ENCODE data around the gene PAPPA. TPM values are rescaled to one million over a fixed set of nuclear protein-coding genes. Genes with fewer than 3 reads are reported as not detected.

PAPPA gene
- total and polyA plus RNA-seq, 2 donors: 0.28 to 0.34 TPM

DNA sequence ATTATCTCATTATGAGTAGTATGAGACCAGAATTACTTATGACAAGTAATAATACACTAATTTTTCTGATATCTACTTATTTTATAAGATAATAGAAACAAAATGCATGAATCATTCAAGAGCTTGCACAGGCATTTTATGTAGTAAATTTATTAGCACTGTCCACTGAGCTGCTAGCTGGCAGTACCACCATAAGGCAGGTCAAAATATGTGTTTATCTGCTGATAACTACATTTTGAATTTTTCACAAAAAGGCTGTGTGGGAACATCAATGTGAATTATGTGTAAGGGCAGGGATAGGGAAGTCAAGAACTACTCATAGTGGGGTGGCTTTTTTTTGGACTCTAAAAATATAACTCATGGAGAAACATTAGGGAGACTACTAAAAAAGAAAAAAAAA lies 249.6 kb downstream of the PAPPA start:
- Histone ChIP-seq H3K27me3 (ENCODE audit: control insufficient read depth in 2 of 2, insufficient read depth in 1 of 2, low read length in 1 of 2) (no peaks in the 10 kb centered on the region), H3K4me1 (ENCODE audit: control insufficient read depth in 2 of 2, insufficient read depth in 2 of 2, low read length in 2 of 2) (no peaks in the 10 kb centered on the region)
- no peak for DNase-seq (ENCODE audit: low read depth in 6 of 9, low spot score in 9 of 9)

DNA sequence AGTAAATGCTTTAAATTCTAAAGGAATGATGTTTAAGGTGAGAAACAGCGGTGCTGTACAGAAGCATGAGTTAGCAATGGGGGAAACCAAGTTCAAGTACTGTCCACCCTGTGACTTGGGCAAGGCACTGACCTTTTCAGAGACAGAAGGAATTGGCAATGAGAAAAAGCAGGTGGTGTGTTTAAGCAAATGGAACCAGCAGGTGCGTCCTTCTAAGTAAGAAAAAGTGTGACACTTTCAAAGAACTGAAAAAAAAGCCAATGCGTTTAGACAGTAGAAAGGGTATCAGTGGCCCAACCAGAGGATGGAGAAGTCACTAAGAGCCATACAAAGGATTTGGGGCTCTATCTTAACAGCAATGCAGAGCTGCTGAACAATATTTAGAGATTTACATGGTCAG lies 250.6 kb downstream of the PAPPA start:
- DNase-seq (ENCODE audit: low read depth in 6 of 9, low spot score in 9 of 9): no peak
- H3K4me1 ChIP-seq (ENCODE audit: control insufficient read depth in 2 of 2, insufficient read depth in 2 of 2, low read length in 2 of 2): no peaks in the 10 kb centered on the region
- H3K9me3 ChIP-seq (ENCODE audit: control insufficient read depth in 2 of 2, insufficient read depth in 1 of 2, low read length in 1 of 2): peaks cover 0 to 1% of the 10 kb centered on the region in 2 donors
- H3K36me3 ChIP-seq (ENCODE audit: control insufficient read depth in 2 of 2, insufficient read depth in 2 of 2, low read length in 1 of 2): no peaks in the 10 kb centered on the region
- no peak overlapping the region for H3K27ac ChIP-seq (ENCODE audit: low read depth in 1 of 2, low read length in 1 of 2)
- no peaks in the 10 kb centered on the region for H3K27me3 ChIP-seq (ENCODE audit: control insufficient read depth in 2 of 2, insufficient read depth in 1 of 2, low read length in 1 of 2)
- WGBS: 98% methylated on average over 3 of the region's 3 CpGs
- no peak overlapping the region for H3K4me3 ChIP-seq (ENCODE audit: low read length in 2 of 2)

More for the DNA sequence above, 249.6 kb downstream of the PAPPA start:
- H3K9me3 ChIP-seq (ENCODE audit: control insufficient read depth in 2 of 2, insufficient read depth in 1 of 2, low read length in 1 of 2): peaks cover 0 to 1% of the 10 kb centered on the region in 2 donors
- no peaks in the 10 kb centered on the region for H3K36me3 ChIP-seq (ENCODE audit: control insufficient read depth in 2 of 2, insufficient read depth in 2 of 2, low read length in 1 of 2)
- H3K4me3 ChIP-seq (ENCODE audit: low read length in 2 of 2): no peak overlapping the region
- no peak overlapping the region for H3K27ac ChIP-seq (ENCODE audit: low read depth in 1 of 2, low read length in 1 of 2)

GRCh38 chr9:116405321-116405720 lies 251.7 kb downstream of the PAPPA start:
- H3K27ac ChIP-seq (ENCODE audit: low read depth in 1 of 2, low read length in 1 of 2): no peak overlapping the region
- H3K36me3 ChIP-seq (ENCODE audit: control insufficient read depth in 2 of 2, insufficient read depth in 2 of 2, low read length in 1 of 2): no peaks in the 10 kb centered on the region
- H3K9me3 ChIP-seq (ENCODE audit: control insufficient read depth in 2 of 2, insufficient read depth in 1 of 2, low read length in 1 of 2): peaks cover 0 to 1% of the 10 kb centered on the region in 2 donors
- DNase-seq (ENCODE audit: low read depth in 6 of 9, low spot score in 9 of 9): no peak
- no peak overlapping the region for H3K4me3 ChIP-seq (ENCODE audit: low read length in 2 of 2)
- 94% methylated on average over 1 of the region's 1 CpG for WGBS
- no peaks in the 10 kb centered on the region for H3K4me1 ChIP-seq (ENCODE audit: control insufficient read depth in 2 of 2, insufficient read depth in 2 of 2, low read length in 2 of 2)
- H3K27me3 ChIP-seq (ENCODE audit: control insufficient read depth in 2 of 2, insufficient read depth in 1 of 2, low read length in 1 of 2): no peaks in the 10 kb centered on the region

DNA sequence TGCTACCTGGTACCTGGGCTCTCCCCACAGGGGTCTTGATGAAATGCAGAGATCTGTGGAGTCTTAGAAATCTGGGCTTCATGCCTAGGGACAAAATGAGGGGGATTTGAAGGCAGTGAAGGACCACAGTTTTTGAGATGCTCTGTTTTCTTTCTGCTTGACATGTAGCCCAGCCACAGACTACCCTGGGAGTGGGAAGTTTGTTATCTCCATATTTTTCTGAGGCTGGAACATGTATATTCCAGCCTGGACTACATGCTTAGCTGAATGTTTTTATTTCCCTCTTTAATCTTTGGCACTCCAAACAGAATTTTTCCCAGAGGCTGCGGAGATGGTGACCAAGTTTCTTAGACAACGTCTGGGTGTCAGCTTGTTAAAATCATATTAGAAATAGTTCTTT lies 252.9 kb downstream of the PAPPA start:
- no peak overlapping the region for H3K27ac ChIP-seq (ENCODE audit: low read depth in 1 of 2, low read length in 1 of 2)
- no peak overlapping the region for H3K4me3 ChIP-seq (ENCODE audit: low read length in 2 of 2)
- no peaks in the 10 kb centered on the region for H3K4me1 ChIP-seq (ENCODE audit: control insufficient read depth in 2 of 2, insufficient read depth in 2 of 2, low read length in 2 of 2)
- no peaks in the 10 kb centered on the region for H3K27me3 ChIP-seq (ENCODE audit: control insufficient read depth in 2 of 2, insufficient read depth in 1 of 2, low read length in 1 of 2)
- no peak for DNase-seq (ENCODE audit: low read depth in 6 of 9, low spot score in 9 of 9)
- H3K36me3 ChIP-seq (ENCODE audit: control insufficient read depth in 2 of 2, insufficient read depth in 2 of 2, low read length in 1 of 2): no peaks in the 10 kb centered on the region
- WGBS: 96% methylated on average over 2 of the region's 2 CpGs
- peaks cover 0 to 1% of the 10 kb centered on the region in 2 donors for H3K9me3 ChIP-seq (ENCODE audit: control insufficient read depth in 2 of 2, insufficient read depth in 1 of 2, low read length in 1 of 2)

DNA sequence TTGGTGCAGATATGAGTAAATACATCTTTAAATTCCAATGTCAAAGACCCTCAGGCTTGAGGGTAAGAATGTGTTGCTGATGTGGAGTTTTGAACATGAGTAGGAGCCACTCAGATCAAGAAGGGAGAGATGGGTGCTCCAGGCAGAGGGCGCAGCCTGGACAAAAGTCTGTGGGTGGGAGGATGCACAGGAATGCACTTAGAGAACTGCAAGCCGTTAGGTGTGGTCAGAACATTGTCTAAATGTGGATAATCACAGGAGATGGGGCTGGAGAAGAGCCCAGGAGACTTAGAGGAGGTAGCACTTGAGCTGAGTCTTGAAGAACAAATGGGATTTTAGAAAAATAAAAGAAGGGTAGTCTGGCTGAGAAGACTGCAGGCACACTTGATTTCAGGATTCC lies 255.5 kb downstream of the PAPPA start:
- no peak for DNase-seq (ENCODE audit: low read depth in 6 of 9, low spot score in 9 of 9)
- no peaks in the 10 kb centered on the region for H3K4me1 ChIP-seq (ENCODE audit: control insufficient read depth in 2 of 2, insufficient read depth in 2 of 2, low read length in 2 of 2)
- no peak overlapping the region for H3K4me3 ChIP-seq (ENCODE audit: low read length in 2 of 2)
- H3K9me3 ChIP-seq (ENCODE audit: control insufficient read depth in 2 of 2, insufficient read depth in 1 of 2, low read length in 1 of 2): peaks cover 0 to under 1% of the 10 kb centered on the region in 2 donors
- WGBS: 86% methylated on average over 2 of the region's 2 CpGs
- H3K27me3 ChIP-seq (ENCODE audit: control insufficient read depth in 2 of 2, insufficient read depth in 1 of 2, low read length in 1 of 2): no peaks in the 10 kb centered on the region
- no peaks in the 10 kb centered on the region for H3K36me3 ChIP-seq (ENCODE audit: control insufficient read depth in 2 of 2, insufficient read depth in 2 of 2, low read length in 1 of 2)
- H3K27ac ChIP-seq (ENCODE audit: low read depth in 1 of 2, low read length in 1 of 2): no peak overlapping the region

GRCh38 chr9:116409638-116410037 lies 256.0 kb downstream of the PAPPA start:
- Histone ChIP-seq H3K27ac (ENCODE audit: low read depth in 1 of 2, low read length in 1 of 2) (no peak overlapping the region), H3K4me1 (ENCODE audit: control insufficient read depth in 2 of 2, insufficient read depth in 2 of 2, low read length in 2 of 2) (no peaks in the 10 kb centered on the region), H3K27me3 (ENCODE audit: control insufficient read depth in 2 of 2, insufficient read depth in 1 of 2, low read length in 1 of 2) (no peaks in the 10 kb centered on the region), H3K4me3 (ENCODE audit: low read length in 2 of 2) (no peak overlapping the region), H3K36me3 (ENCODE audit: control insufficient read depth in 2 of 2, insufficient read depth in 2 of 2, low read length in 1 of 2) (no peaks in the 10 kb centered on the region), H3K9me3 (ENCODE audit: control insufficient read depth in 2 of 2, insufficient read depth in 1 of 2, low read length in 1 of 2) (no peaks in the 10 kb centered on the region)
- no peak for DNase-seq (ENCODE audit: low read depth in 6 of 9, low spot score in 9 of 9)
- 84% methylated on average over 6 of the region's 6 CpGs for WGBS

DNA sequence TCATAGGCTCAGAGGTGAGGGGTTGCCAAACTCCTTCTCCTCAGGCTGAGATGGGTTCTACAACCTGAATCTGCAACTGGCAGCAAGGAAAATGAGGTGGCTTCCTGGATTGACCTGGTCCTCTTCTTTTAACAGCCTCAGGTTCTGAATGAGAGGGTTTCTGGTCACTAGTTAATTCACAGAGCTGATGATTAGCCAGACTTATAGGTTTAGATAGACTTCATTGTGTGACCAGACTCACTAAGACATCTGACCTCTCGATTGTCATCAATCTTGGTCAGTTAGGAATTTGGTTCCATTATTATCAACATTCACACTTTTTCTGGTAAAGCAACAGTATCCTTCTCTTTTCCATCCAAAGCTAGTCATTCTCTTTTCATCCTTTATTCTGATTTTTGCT lies 257.9 kb downstream of the PAPPA start:
- DNase-seq (ENCODE audit: low read depth in 6 of 9, low spot score in 9 of 9): no peak
- Histone ChIP-seq H3K36me3 (ENCODE audit: control insufficient read depth in 2 of 2, insufficient read depth in 2 of 2, low read length in 1 of 2) (no peaks in the 10 kb centered on the region), H3K27ac (ENCODE audit: low read depth in 1 of 2, low read length in 1 of 2) (no peak overlapping the region), H3K4me3 (ENCODE audit: low read length in 2 of 2) (no peak overlapping the region), H3K27me3 (ENCODE audit: control insufficient read depth in 2 of 2, insufficient read depth in 1 of 2, low read length in 1 of 2) (no peaks in the 10 kb centered on the region), H3K4me1 (ENCODE audit: control insufficient read depth in 2 of 2, insufficient read depth in 2 of 2, low read length in 2 of 2) (no peaks in the 10 kb centered on the region), H3K9me3 (ENCODE audit: control insufficient read depth in 2 of 2, insufficient read depth in 1 of 2, low read length in 1 of 2) (no peaks in the 10 kb centered on the region)
- whole genome bisulfite sequencing: 91% methylated on average over 1 of the region's 1 CpG

- Histone ChIP-seq H3K9me3 (ENCODE audit: control insufficient read depth in 2 of 2, insufficient read depth in 1 of 2, low read length in 1 of 2) (no peaks in the 10 kb centered on the region), H3K27me3 (ENCODE audit: control insufficient read depth in 2 of 2, insufficient read depth in 1 of 2, low read length in 1 of 2) (no peaks in the 10 kb centered on the region), H3K36me3 (ENCODE audit: control insufficient read depth in 2 of 2, insufficient read depth in 2 of 2, low read length in 1 of 2) (no peaks in the 10 kb centered on the region), H3K27ac (ENCODE audit: low read depth in 1 of 2, low read length in 1 of 2) (no peak overlapping the region), H3K4me3 (ENCODE audit: low read length in 2 of 2) (no peak overlapping the region), H3K4me1 (ENCODE audit: control insufficient read depth in 2 of 2, insufficient read depth in 2 of 2, low read length in 2 of 2) (no peaks in the 10 kb centered on the region)
- WGBS: 89% methylated on average over 2 of the region's 2 CpGs
- no peak for DNase-seq (ENCODE audit: low read depth in 6 of 9, low spot score in 9 of 9)
These were observed 260.8 kb downstream of the PAPPA start for GRCh38 chr9:116414374-116414773.

- H3K27me3 ChIP-seq (ENCODE audit: control insufficient read depth in 2 of 2, insufficient read depth in 1 of 2, low read length in 1 of 2): no peaks in the 10 kb centered on the region
- H3K27ac ChIP-seq (ENCODE audit: low read depth in 1 of 2, low read length in 1 of 2): no peak overlapping the region
- H3K4me3 ChIP-seq (ENCODE audit: low read length in 2 of 2): no peak overlapping the region
- no peaks in the 10 kb centered on the region for H3K9me3 ChIP-seq (ENCODE audit: control insufficient read depth in 2 of 2, insufficient read depth in 1 of 2, low read length in 1 of 2)
- H3K36me3 ChIP-seq (ENCODE audit: control insufficient read depth in 2 of 2, insufficient read depth in 2 of 2, low read length in 1 of 2): no peaks in the 10 kb centered on the region
- DNase-seq (ENCODE audit: low read depth in 6 of 9, low spot score in 9 of 9): no peak
- H3K4me1 ChIP-seq (ENCODE audit: control insufficient read depth in 2 of 2, insufficient read depth in 2 of 2, low read length in 2 of 2): no peaks in the 10 kb centered on the region
- 96% methylated on average over 1 of the region's 1 CpG for WGBS
These were observed 262.8 kb downstream of the PAPPA start for GRCh38 chr9:116416421-116416820.

- no peak overlapping the region for H3K4me3 ChIP-seq (ENCODE audit: low read length in 2 of 2)
- no peak overlapping the region for H3K27ac ChIP-seq (ENCODE audit: low read depth in 1 of 2, low read length in 1 of 2)
- H3K36me3 ChIP-seq (ENCODE audit: control insufficient read depth in 2 of 2, insufficient read depth in 2 of 2, low read length in 1 of 2): no peaks in the 10 kb centered on the region
- no peaks in the 10 kb centered on the region for H3K9me3 ChIP-seq (ENCODE audit: control insufficient read depth in 2 of 2, insufficient read depth in 1 of 2, low read length in 1 of 2)
- no peaks in the 10 kb centered on the region for H3K27me3 ChIP-seq (ENCODE audit: control insufficient read depth in 2 of 2, insufficient read depth in 1 of 2, low read length in 1 of 2)
- no peaks in the 10 kb centered on the region for H3K4me1 ChIP-seq (ENCODE audit: control insufficient read depth in 2 of 2, insufficient read depth in 2 of 2, low read length in 2 of 2)
- WGBS: 91% methylated on average over 2 of the region's 2 CpGs
- no peak for DNase-seq (ENCODE audit: low read depth in 6 of 9, low spot score in 9 of 9)
These were observed 263.9 kb downstream of the PAPPA start for GRCh38 chr9:116417464-116417863.

Measured in thymus (tissue), 11 donors.